Mesendoderm (in vitro differentiated cells): ENCODE results near the gene PLEKHH2.

Source experiments
- DNase-seq: peaks from one replicate; pipeline ENCODE4 v3.0.0; 2013
- H2AK5ac ChIP-seq: 2 replicates; pipeline ENCODE4 v1.6.1; 2013; ENCODE audit warnings: low read length, inconsistent platforms
- H2BK120ac ChIP-seq: 2 replicates; pipeline ENCODE4 v1.6.1; 2013; ENCODE audit warnings: low read depth, mild to moderate bottlenecking, low read length, moderate library complexity, mixed read lengths
- H2BK15ac ChIP-seq: replicated peaks from 2 replicates; pipeline ENCODE4 v1.6.1; 2013; ENCODE audit warnings: low read depth, mild to moderate bottlenecking, moderate library complexity
- H2BK5ac ChIP-seq: 2 replicates; pipeline ENCODE4 v1.6.1; 2013; ENCODE audit warnings: low read length, inconsistent platforms
- H3K18ac ChIP-seq: 2 replicates; pipeline ENCODE4 v1.6.1; 2013; ENCODE audit warnings: mild to moderate bottlenecking, low read length, mixed read lengths
- H3K23ac ChIP-seq: one replicate; pipeline ENCODE4 v1.6.1; 2013; ENCODE audit warnings: low read length
- H3K27ac ChIP-seq: 2 replicates; pipeline ENCODE4 v1.5.1; 2013; ENCODE audit warnings: low read depth, mild to moderate bottlenecking, inconsistent platforms, low read length, moderate library complexity
- H3K27me3 ChIP-seq: 2 replicates; pipeline ENCODE4 v1.6.1; 2013; ENCODE audit warnings: low read length, control low read depth, mild to moderate bottlenecking, inconsistent platforms; ENCODE audit not compliant: insufficient read depth, poor library complexity
- H3K36me3 ChIP-seq: 2 replicates; pipeline ENCODE4 v1.6.1; 2013; ENCODE audit warnings: low read length, inconsistent platforms; ENCODE audit not compliant: control insufficient read depth, insufficient read depth
- H3K4ac ChIP-seq: one replicate; pipeline ENCODE4 v1.6.1; 2013; ENCODE audit warnings: low read depth, mild to moderate bottlenecking, low read length, moderate library complexity
- H3K4me1 ChIP-seq: 2 replicates; pipeline ENCODE4 v1.6.1; 2013; ENCODE audit warnings: low read depth, low read length, inconsistent platforms; ENCODE audit not compliant: control insufficient read depth
- H3K4me2 ChIP-seq: 2 replicates; pipeline ENCODE4 v1.6.1; 2013; ENCODE audit warnings: low read length
- H3K4me3 ChIP-seq: 2 replicates; pipeline ENCODE4 v1.5.1; 2013; ENCODE audit warnings: mild to moderate bottlenecking, low read length
- H3K56ac ChIP-seq: one replicate; pipeline ENCODE4 v1.6.1; 2013; ENCODE audit warnings: low read length
- H3K79me1 ChIP-seq: 2 replicates; pipeline ENCODE4 v1.6.1; 2013; ENCODE audit warnings: low read length, inconsistent platforms
- H3K79me2 ChIP-seq: 2 replicates; pipeline ENCODE4 v1.6.1; 2013; ENCODE audit warnings: mild to moderate bottlenecking, low read length; ENCODE audit not compliant: control insufficient read depth, insufficient read depth
- H3K9ac ChIP-seq: 2 replicates; pipeline ENCODE4 v1.6.1; 2013; ENCODE audit warnings: low read length, inconsistent platforms
- H4K5ac ChIP-seq: one replicate; pipeline ENCODE4 v1.6.1; 2013; ENCODE audit warnings: low read length
- H4K8ac ChIP-seq: one replicate; pipeline ENCODE4 v1.6.1; 2013; ENCODE audit warnings: low read depth, mild to moderate bottlenecking, control low read depth, low read length, moderate library complexity
- WGBS: extraction: QIAGEN DNeasy Blood & Tissue Kit; methylation state at CpG from one replicate; pipeline ENCODE4 v1.1.7; 2013; ENCODE audit warnings: low lambda C conversion rate, missing lambda C conversion rate; ENCODE audit not compliant: insufficient coverage; ENCODE audit errors: extremely low coverage; 5-methylcytosine and 5-hydroxymethylcytosine counted together

PLEKHH2 gene

GRCh38 chr2:43758739-43759138 lies 121.7 kb downstream of the PLEKHH2 start:
- no peak overlapping the region for H3K18ac ChIP-seq
- H2AK5ac ChIP-seq = no peak overlapping the region
- no peak overlapping the region for H4K8ac ChIP-seq
- no peaks in the 10 kb centered on the region for H3K4me1 ChIP-seq
- H3K79me2 ChIP-seq = no peaks in the 10 kb centered on the region
- no peak overlapping the region for H2BK120ac ChIP-seq
- no peak overlapping the region for H3K56ac ChIP-seq
- no peak overlapping the region for H3K4me3 ChIP-seq
- H3K36me3 ChIP-seq = no peaks in the 10 kb centered on the region
- H2BK5ac ChIP-seq = no peak overlapping the region
- H3K23ac ChIP-seq = no peak overlapping the region
- H3K27ac ChIP-seq = no peak overlapping the region
- no peak overlapping the region for H3K9ac ChIP-seq
- DNase-seq = no peak
- no peak overlapping the region for H4K5ac ChIP-seq
- WGBS = no CpG with 5 or more reads among the region's 3 CpGs
- H3K4me2 ChIP-seq = no peak overlapping the region
- no peaks in the 10 kb centered on the region for H3K27me3 ChIP-seq
- H2BK15ac ChIP-seq = no peak overlapping the region
- no peak overlapping the region for H3K4ac ChIP-seq
- H3K79me1 ChIP-seq = no peaks in the 10 kb centered on the region

GRCh38 chr2:43759195-43759594 lies 122.1 kb downstream of the PLEKHH2 start:
- no peak for DNase-seq
- Histone ChIP-seq H3K79me1 (no peaks in the 10 kb centered on the region), H4K5ac (no peak overlapping the region), H3K18ac (no peak overlapping the region), H2BK5ac (no peak overlapping the region), H2BK15ac (no peak overlapping the region), H3K27me3 (no peaks in the 10 kb centered on the region), H3K4ac (no peak overlapping the region), H3K79me2 (no peaks in the 10 kb centered on the region), H3K36me3 (no peaks in the 10 kb centered on the region), H3K4me1 (no peaks in the 10 kb centered on the region), H3K23ac (no peak overlapping the region), H3K9ac (no peak overlapping the region), H2BK120ac (no peak overlapping the region), H3K27ac (no peak overlapping the region), H2AK5ac (no peak overlapping the region), H4K8ac (no peak overlapping the region), H3K4me2 (no peak overlapping the region), H3K4me3 (no peak overlapping the region), H3K56ac (no peak overlapping the region)

GRCh38 chr2:43762286-43762685 lies 125.2 kb downstream of the PLEKHH2 start:
- Histone ChIP-seq H3K79me2 (no peaks in the 10 kb centered on the region), H3K9ac (no peak overlapping the region), H4K8ac (no peak overlapping the region), H3K4me3 (no peak overlapping the region), H2BK15ac (no peak overlapping the region), H2BK120ac (no peak overlapping the region), H3K4me1 (no peaks in the 10 kb centered on the region), H4K5ac (no peak overlapping the region), H3K18ac (no peak overlapping the region), H3K36me3 (no peaks in the 10 kb centered on the region), H3K56ac (no peak overlapping the region), H3K79me1 (no peaks in the 10 kb centered on the region), H2AK5ac (no peak overlapping the region), H3K27ac (no peak overlapping the region), H3K27me3 (no peaks in the 10 kb centered on the region), H3K4ac (no peak overlapping the region), H2BK5ac (no peak overlapping the region), H3K23ac (no peak overlapping the region), H3K4me2 (no peak overlapping the region)
- no peak for DNase-seq
- WGBS = no CpG with 5 or more reads among the region's 3 CpGs

- no peak overlapping the region for H3K9ac ChIP-seq
- no peaks in the 10 kb centered on the region for H3K4me1 ChIP-seq
- no peak overlapping the region for H3K18ac ChIP-seq
- no peaks in the 10 kb centered on the region for H3K79me2 ChIP-seq
- H2BK15ac ChIP-seq = no peak overlapping the region
- H3K56ac ChIP-seq = no peak overlapping the region
- H3K36me3 ChIP-seq = no peaks in the 10 kb centered on the region
- H2BK120ac ChIP-seq = no peak overlapping the region
- no CpG with 5 or more reads among the region's 2 CpGs for WGBS
- H3K4me2 ChIP-seq = no peak overlapping the region
- H2BK5ac ChIP-seq = no peak overlapping the region
- no peak for DNase-seq
- H2AK5ac ChIP-seq = no peak overlapping the region
- H3K79me1 ChIP-seq = no peaks in the 10 kb centered on the region
- H3K27me3 ChIP-seq = no peaks in the 10 kb centered on the region
- H3K4ac ChIP-seq = no peak overlapping the region
- no peak overlapping the region for H3K23ac ChIP-seq
- H4K8ac ChIP-seq = no peak overlapping the region
- H4K5ac ChIP-seq = no peak overlapping the region
- no peak overlapping the region for H3K4me3 ChIP-seq
- no peak overlapping the region for H3K27ac ChIP-seq
These were observed 126.0 kb downstream of the PLEKHH2 start for GRCh38 chr2:43763091-43763490.

DNA sequence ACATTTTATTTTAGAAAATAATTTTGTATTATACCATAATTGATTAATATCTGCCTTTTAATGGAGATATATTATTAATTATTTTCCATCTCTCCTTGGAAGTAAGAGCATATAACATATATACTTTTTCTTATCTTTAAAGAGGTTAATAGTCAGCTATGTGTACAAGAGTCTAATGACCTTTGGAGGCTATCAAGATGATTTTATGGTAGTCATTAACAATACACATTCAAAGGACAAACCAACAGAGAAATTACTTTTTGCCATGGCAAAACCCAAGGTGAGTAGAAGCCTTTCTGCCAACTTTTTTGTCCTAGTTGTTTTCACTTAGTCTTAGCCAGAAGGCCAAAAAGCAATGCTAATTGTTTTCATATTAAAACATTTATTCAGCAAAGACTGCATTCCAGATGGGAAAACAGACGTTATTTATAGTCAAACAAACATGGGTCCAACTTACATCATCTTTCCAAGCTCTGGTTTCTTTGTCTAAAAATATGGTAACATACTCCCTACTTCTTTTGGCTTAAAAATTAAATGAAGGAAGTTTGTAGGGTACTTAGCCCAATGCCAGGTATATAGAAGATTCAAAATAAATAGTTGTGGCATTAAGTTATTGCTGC lies 127.1 kb downstream of the PLEKHH2 start:
- H4K5ac ChIP-seq = no peak overlapping the region
- H3K27me3 ChIP-seq = no peaks in the 10 kb centered on the region
- no peak overlapping the region for H3K56ac ChIP-seq
- no peak overlapping the region for H4K8ac ChIP-seq
- H3K27ac ChIP-seq = no peak overlapping the region
- no peaks in the 10 kb centered on the region for H3K79me2 ChIP-seq
- H2AK5ac ChIP-seq = no peak overlapping the region
- H3K4me2 ChIP-seq = no peak overlapping the region
- H2BK5ac ChIP-seq = no peak overlapping the region
- no CpG with 5 or more reads among the region's 1 CpG for WGBS
- H3K4me3 ChIP-seq = no peak overlapping the region
- no peaks in the 10 kb centered on the region for H3K36me3 ChIP-seq
- H3K9ac ChIP-seq = no peak overlapping the region
- H3K79me1 ChIP-seq = no peaks in the 10 kb centered on the region
- no peak overlapping the region for H3K18ac ChIP-seq
- DNase-seq = no peak
- no peaks in the 10 kb centered on the region for H3K4me1 ChIP-seq
- no peak overlapping the region for H2BK120ac ChIP-seq
- H3K23ac ChIP-seq = no peak overlapping the region
- H3K4ac ChIP-seq = no peak overlapping the region
- H2BK15ac ChIP-seq = no peak overlapping the region

DNA sequence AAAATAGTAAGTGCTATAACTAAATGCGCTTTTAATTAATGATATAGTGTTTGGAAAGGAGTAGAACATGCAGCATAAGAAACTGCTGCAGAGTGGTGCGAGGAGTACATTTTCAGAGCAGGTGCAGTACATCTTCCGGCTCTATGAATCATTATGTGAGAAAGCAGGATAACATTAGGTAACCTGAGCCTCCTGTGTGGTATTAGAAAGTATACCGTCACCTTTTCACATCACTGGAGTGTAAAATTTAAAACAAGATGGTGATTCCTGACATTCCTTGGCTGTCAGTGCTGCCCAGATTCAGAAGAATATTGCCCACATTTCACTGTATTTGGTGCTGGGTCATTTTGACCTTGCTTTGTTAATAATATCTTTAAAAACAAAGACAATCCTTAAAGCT lies 128.9 kb downstream of the PLEKHH2 start:
- Histone ChIP-seq H3K18ac (no peak overlapping the region), H2AK5ac (no peak overlapping the region), H3K4me3 (no peak overlapping the region), H3K36me3 (no peaks in the 10 kb centered on the region), H3K9ac (no peak overlapping the region), H3K23ac (no peak overlapping the region), H4K8ac (no peak overlapping the region), H3K4ac (no peak overlapping the region), H2BK15ac (no peak overlapping the region), H3K4me1 (no peaks in the 10 kb centered on the region), H3K56ac (no peak overlapping the region), H3K27ac (no peak overlapping the region), H2BK120ac (no peak overlapping the region), H2BK5ac (no peak overlapping the region), H3K27me3 (no peaks in the 10 kb centered on the region), H3K79me2 (no peaks in the 10 kb centered on the region), H3K79me1 (no peaks in the 10 kb centered on the region), H4K5ac (no peak overlapping the region), H3K4me2 (no peak overlapping the region)
- no peak for DNase-seq
- no CpG with 5 or more reads among the region's 4 CpGs for WGBS
